SJCRH30 (cell line): Measurements from ENCODE around the gene BNIP3. TPM values are rescaled to one million over a fixed set of nuclear protein-coding genes. Genes with fewer than 3 reads are reported as not detected.

Source experiments
- DNase-seq, 2 experiments: peaks; one replicate each; pipeline ENCODE4 v3.0.0-alpha.2; 2015 to 2020
- H3K27ac ChIP-seq: fragments of 250-450 bp; sonication (Bioruptor Pico); 2 replicates; pipeline ENCODE4 v1.5.1; 2020; ENCODE audit warnings: mild to moderate bottlenecking, moderate library complexity
- H3K27me3 ChIP-seq: fragments of 250-450 bp; sonication (Bioruptor Pico); 2 replicates; pipeline ENCODE4 v1.5.1; 2020; ENCODE audit warnings: mild to moderate bottlenecking, moderate library complexity
- H3K36me3 ChIP-seq: fragments of 250-450 bp; sonication (Bioruptor Pico); 2 replicates; pipeline ENCODE4 v1.5.1; 2020; ENCODE audit warnings: mild to moderate bottlenecking, moderate library complexity
- H3K4me1 ChIP-seq: fragments of 250-450 bp; sonication (Bioruptor Pico); 2 replicates; pipeline ENCODE4 v1.5.1; 2020; ENCODE audit warnings: mild to moderate bottlenecking, moderate library complexity
- H3K4me3 ChIP-seq: fragments of 250-450 bp; sonication (Bioruptor Pico); 2 replicates; pipeline ENCODE4 v1.5.1; 2020; ENCODE audit warnings: mild to moderate bottlenecking, moderate library complexity
- H3K9me3 ChIP-seq: fragments of 250-450 bp; sonication (Bioruptor Pico); replicated peaks from 2 replicates; pipeline ENCODE4 v1.5.1; 2020; ENCODE audit warnings: mild to moderate bottlenecking, moderate library complexity
- total RNA-seq: library from RNA; depleted of rRNA; stranded (reverse); fragments of >200 nt; shearing (Covaris generic); gene quantifications from 2 replicates; pipeline ENCODE4 v1.2.3, GENCODE V29; 2014

Gene BNIP3
- total RNA-seq, 1 experiment from 2014 or later: 45.6 TPM

DNA sequence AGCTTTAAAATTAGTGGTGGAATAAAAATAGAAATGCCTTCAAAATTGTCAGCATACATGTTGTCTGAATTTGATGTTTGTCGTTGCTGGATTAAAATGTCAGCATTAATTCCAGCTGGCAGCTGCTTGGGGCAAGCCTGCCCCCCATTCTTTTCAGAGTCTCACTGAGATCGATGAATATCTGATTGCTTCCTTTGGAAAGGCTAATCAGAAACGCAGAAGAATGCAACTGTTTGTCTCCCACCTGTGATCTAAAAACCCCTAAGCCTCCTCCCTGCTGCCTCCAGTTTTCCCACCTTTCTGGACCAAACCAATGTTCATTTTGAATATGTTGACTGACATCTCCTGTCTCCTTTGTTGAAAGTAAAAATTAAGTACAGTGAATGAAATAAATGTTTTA is 27.9 kb upstream of the BNIP3 start:
- Histone ChIP-seq H3K4me1 (no peaks in the 10 kb centered on the region), H3K9me3 (no peaks in the 10 kb centered on the region), H3K36me3 (no peaks in the 10 kb centered on the region), H3K27ac (no peak overlapping the region), H3K4me3 (no peak overlapping the region), H3K27me3 (no peaks in the 10 kb centered on the region)
- no peak for DNase-seq

DNA sequence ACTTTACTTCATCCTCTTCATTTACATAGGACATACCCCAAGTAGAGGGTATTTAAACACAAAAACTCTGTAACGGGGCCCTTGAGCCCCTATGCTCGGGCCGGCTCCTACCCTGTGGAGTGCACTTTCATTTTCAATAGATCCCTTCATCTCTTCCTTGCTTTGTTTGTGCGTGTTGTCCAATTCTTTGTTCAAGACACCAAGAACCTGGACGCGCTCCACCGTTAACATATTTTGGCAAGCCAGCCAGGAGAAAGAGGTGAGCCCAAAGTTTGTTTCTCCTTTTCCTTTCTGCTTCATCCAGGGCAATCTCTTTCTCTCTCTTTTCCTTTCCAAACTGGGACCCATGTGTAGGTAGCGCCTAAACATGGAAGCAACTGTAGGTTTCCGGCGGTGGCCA is 26.0 kb upstream of the BNIP3 start:
- Histone ChIP-seq H3K27me3 (no peaks in the 10 kb centered on the region), H3K4me3 (no peak overlapping the region), H3K36me3 (no peaks in the 10 kb centered on the region), H3K4me1 (no peaks in the 10 kb centered on the region), H3K9me3 (no peaks in the 10 kb centered on the region), H3K27ac (no peak overlapping the region)
- no peak for DNase-seq

DNA sequence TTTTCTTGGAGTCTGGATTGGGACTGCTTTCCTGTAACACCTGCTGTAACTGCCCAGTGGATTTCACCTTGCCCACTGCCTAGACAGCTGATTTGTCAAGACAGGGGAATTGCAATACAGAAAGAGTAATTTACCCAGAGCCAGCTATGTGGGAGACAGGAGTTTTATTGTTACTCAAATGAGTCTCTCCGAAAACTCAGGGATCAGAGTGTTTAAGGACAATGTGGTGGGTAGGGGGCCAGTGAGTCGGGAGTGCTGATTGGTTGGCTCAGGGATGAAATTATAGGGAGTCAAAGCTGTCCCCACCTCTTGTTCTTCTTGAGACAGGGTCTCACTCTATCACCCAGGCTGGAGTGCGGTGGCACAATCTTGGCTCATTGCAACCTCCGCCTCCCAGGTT is 25.2 kb upstream of the BNIP3 start:
- DNase-seq: no peak
- H3K4me1 ChIP-seq: no peaks in the 10 kb centered on the region
- H3K36me3 ChIP-seq: no peaks in the 10 kb centered on the region

DNA sequence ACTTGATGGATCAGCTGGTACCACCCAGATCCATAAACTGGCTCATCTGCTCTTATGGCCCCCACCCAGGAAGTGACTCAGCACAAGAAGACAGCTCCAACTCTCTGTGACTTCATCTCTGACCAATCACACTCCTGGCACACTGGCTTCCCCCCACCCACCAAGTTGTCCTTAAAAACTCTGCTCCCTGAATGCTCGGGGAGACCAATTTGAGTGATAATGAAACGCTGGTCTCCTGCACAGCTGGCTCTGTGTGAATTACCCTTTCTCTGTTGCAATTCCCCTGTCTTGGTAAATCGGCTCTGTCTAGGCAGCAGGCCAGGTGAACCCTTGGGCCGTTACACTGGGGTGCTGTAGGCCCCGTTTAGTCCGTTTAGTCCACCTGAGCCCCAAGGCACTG is 23.4 kb upstream of the BNIP3 start:
- H3K4me3 ChIP-seq: no peak overlapping the region
- no peaks in the 10 kb centered on the region for H3K27me3 ChIP-seq
- DNase-seq: no peak
- H3K9me3 ChIP-seq: no peaks in the 10 kb centered on the region
- no peaks in the 10 kb centered on the region for H3K4me1 ChIP-seq
- no peaks in the 10 kb centered on the region for H3K36me3 ChIP-seq
- H3K27ac ChIP-seq: no peak overlapping the region

More for the DNA sequence above, 25.2 kb upstream of the BNIP3 start:
- H3K9me3 ChIP-seq: no peaks in the 10 kb centered on the region
- H3K27me3 ChIP-seq: no peaks in the 10 kb centered on the region
- no peak overlapping the region for H3K27ac ChIP-seq
- no peak overlapping the region for H3K4me3 ChIP-seq

DNA sequence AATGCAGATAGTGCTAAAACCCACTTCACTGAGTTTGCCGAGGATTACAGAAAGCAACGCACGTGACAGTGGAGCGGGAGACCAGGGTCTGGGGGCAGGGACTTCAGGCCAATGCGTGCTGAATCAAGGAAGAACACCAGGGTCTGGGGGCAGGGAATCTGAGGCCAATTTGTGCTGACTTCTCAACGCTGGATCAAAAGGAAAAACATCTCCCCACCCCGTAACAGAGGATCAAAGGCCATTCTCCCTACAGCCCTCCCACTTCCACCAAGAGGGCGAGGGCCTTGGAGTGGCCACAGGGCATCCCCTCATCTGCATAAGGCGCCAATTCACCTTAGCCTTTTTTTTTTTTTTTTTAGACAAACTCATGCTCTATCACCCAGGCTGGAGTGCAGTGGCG is 22.3 kb upstream of the BNIP3 start:
- no peak for DNase-seq
- Histone ChIP-seq H3K36me3 (no peaks in the 10 kb centered on the region), H3K27ac (no peak overlapping the region), H3K9me3 (no peaks in the 10 kb centered on the region), H3K4me3 (no peak overlapping the region), H3K27me3 (no peaks in the 10 kb centered on the region), H3K4me1 (no peaks in the 10 kb centered on the region)

DNA sequence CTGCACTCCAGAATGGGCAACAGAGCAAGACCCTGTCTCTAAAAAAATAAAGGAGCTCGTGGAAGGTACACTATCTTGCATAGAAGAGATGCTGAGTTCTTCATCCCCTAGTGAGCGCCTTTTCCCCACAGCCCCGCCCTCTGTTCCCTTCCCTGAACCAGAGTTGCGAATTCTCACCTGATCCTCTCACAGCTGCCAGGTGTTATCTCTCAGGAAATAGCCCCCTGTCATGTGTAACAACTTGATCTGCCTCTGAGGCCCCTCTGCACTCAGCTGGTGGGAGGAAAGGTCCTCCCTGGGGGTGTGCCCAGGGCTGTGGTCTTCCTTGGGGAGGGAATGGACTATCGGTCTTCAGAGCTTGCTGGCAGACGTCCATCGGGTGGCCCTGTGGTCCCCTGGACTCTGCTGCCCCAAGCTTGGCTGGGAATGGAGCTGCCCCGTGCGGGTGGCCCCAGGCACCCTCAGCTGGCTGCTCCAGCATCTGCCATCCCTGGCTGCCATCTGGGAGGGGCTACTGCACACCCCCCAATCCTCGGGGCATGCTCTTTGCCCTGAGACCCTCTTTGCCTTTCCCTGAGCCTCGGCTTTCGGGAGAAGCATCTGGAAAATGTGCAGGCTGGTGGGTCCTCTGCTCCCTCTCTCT is 21.7 kb upstream of the BNIP3 start:
- Histone ChIP-seq H3K36me3 (no peaks in the 10 kb centered on the region), H3K9me3 (no peaks in the 10 kb centered on the region), H3K4me1 (no peaks in the 10 kb centered on the region), H3K27ac (no peak overlapping the region), H3K4me3 (no peak overlapping the region), H3K27me3 (no peaks in the 10 kb centered on the region)
- DNase-seq: no peak

DNA sequence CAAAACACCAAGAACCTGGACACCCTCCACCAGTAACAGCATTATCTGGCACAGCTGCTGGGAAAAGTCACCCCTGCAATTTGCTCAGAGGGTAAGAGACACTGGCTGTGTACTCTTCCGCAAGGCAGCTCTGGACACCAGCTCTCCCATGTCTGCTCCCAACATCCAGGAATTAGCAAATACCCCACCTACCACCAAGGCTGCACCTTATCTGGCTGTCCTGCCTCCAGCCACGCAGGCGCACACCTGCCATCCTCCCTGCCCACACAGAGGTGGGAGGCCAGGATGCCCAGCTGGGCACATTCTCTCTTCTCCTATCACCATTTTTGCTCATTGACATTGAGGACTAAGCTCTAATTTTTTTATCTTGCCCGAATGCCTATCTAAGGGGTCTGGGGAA is 20.3 kb upstream of the BNIP3 start:
- Histone ChIP-seq H3K9me3 (no peaks in the 10 kb centered on the region), H3K27me3 (no peaks in the 10 kb centered on the region), H3K4me3 (no peak overlapping the region), H3K4me1 (no peaks in the 10 kb centered on the region), H3K27ac (no peak overlapping the region), H3K36me3 (no peaks in the 10 kb centered on the region)
- no peak for DNase-seq

DNA sequence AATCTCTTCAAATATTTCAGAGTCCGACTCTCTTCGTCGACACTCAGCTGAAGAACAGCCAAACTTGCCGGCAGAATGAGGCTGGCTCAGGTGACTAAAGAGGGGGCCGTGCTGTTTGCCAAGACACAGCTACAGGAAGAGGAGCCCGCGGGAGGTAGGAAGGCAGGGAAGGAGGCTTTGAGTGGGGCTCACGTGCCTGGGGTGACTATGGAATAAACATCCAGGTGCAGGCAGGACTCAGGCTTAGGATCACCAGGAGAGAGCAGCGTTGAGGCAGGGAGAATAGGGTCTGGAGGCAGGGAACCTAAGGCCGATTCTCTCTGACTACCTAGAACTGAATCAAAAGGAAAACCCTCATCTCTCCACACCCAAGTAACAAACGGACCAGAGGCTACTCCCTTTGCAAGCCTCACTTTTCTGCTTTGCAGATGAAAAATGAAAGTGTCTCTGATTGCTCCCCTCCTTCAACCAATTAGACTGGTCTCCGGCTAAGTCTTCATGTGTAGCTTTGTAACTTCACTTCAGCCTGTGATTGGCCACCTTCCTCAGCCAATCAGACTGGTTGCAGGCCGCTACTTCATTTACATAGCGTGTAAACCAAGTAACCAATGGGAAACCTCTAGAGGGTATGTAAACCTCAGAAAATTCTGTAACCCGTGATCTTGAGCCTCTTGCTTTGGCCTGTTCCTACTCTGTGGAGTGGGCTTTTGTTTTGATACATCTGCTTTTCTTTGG is 19.7 kb upstream of the BNIP3 start:
- DNase-seq: peak in 1 of 2 experiments; percentile 32

DNA sequence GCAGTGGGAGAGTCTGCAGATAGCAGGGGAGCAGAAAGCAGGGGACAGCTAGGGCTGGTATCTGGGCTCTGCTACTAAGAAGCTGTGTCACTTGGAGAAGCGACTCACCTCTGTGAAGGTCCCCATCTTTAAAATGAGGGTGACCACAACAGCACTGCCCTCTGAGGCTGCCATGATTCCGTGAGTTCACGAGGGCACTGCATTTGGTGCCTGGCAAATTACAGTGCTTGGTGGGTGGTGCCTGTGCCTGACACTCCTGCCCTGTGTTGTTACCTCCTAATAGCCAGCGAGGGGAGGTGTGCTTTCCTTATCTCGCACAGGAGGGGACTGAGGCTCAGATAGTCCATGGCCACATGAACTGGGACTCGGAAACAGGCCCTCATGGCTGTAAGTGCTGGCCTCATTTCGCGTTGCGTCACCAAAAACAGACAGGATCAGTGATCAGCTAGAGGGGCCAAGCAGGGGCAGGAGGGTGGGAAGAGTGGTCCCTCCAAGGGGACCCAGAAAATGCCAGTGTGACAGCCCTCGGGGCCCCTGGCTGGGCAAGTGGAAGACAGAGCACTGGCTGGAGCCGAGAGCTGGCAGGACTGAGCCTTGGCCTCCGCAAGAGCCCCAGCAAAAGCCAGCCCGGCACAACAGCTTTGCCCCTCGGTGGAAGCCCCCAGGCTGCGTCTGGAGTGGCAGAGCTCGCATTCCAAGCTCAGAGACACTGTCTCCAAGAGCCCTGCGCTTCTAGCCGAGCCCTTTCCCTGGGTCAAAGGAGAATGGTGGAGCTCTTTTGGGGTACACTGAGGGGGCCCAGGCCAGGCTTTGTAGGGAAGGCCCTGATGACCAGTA is 17.3 kb upstream of the BNIP3 start:
- DNase-seq: no peak
- H3K9me3 ChIP-seq: no peaks in the 10 kb centered on the region
- H3K27ac ChIP-seq: no peak overlapping the region
- no peaks in the 10 kb centered on the region for H3K36me3 ChIP-seq
- H3K27me3 ChIP-seq: no peaks in the 10 kb centered on the region
- H3K4me3 ChIP-seq: no peak overlapping the region
- H3K4me1 ChIP-seq: no peaks in the 10 kb centered on the region

More for the DNA sequence above, 19.7 kb upstream of the BNIP3 start:
- H3K27me3 ChIP-seq: no peaks in the 10 kb centered on the region
- no peaks in the 10 kb centered on the region for H3K4me1 ChIP-seq
- H3K27ac ChIP-seq: no peak overlapping the region
- H3K4me3 ChIP-seq: no peak overlapping the region
- H3K36me3 ChIP-seq: no peaks in the 10 kb centered on the region
- no peaks in the 10 kb centered on the region for H3K9me3 ChIP-seq

DNA sequence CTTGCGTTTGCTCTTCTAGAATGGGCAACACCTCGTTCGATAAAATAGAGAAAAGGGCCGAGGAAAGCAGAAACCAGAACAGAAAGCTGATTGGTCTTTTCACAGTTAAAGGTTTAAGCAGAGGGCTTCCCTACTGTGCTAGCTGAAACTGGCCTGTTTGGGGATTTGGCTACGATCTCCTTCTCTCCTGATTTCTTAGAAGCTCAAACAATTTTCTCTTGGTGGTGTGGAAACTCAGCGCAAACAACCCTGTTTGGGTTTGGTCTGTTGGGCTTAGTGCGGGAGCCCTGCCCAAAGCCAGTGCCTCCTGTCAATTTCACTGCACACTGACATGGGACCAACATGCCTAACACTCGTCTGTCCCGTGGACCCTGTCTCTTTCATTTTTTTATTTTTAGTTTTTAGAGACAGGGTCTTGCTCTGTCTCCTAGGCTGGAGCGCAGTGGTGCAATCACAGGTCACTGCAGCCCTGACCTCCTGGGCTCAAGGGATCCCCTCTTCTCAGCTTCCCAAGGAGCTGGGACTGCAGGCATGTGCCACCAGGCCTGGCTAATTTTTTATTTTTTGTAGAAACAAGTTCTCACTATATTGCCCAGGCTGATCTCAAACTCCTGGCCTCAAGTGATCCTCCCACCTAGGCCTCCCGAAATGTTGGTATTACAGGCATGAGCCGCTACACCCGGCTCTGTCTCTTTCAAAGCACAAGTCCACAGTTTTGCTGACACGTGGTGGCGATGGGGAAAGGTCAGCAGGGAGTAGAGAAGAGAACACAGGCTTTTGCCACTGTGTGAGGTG is 16.5 kb upstream of the BNIP3 start:
- Histone ChIP-seq H3K4me3 (no peak overlapping the region; the same call in 1 of the 2 replicates), H3K36me3 (no peaks in the 10 kb centered on the region), H3K27ac (no peak overlapping the region), H3K9me3 (no peaks in the 10 kb centered on the region), H3K4me1 (no peaks in the 10 kb centered on the region), H3K27me3 (no peaks in the 10 kb centered on the region)
- DNase-seq: no peak

DNA sequence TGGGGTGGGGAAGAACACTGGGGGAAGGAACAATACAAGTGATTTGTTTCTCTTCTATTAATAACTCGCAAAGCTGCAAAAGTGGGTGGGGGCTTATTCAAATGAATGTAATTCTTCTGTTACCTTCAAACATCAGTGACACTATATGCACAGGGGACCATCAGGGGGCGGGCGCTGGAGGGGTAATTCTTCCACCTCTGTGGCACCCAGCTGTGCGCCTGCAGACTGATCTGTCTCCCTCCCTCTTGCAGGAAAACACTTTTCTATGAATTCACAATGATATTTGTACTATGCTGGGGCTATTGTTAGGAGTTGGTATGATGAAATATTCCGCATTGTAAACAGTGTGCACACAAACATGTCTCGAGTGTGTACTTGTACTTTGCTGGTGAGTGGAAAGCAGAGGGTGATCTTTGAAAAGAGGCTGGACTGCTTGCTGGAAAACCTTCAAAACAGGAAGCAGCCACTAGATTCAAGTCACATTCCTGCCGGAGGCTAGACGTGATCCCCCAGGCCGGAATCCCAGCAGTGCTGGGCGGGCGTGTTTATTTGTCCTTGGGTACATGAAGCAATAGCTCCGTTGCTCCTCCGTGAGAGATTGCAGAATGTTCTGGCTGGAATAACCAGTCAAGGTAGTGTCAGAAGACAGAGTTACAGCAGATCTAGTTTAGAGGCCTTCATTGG is 15.8 kb upstream of the BNIP3 start:
- no peaks in the 10 kb centered on the region for H3K36me3 ChIP-seq
- H3K9me3 ChIP-seq: no peaks in the 10 kb centered on the region
- no peak overlapping the region for H3K27ac ChIP-seq
- H3K4me1 ChIP-seq: no peaks in the 10 kb centered on the region
- peak; percentile 27 to 28 for DNase-seq
- no peak overlapping the region; the same call in 1 of the 2 replicates for H3K4me3 ChIP-seq
- no peaks in the 10 kb centered on the region for H3K27me3 ChIP-seq

DNA sequence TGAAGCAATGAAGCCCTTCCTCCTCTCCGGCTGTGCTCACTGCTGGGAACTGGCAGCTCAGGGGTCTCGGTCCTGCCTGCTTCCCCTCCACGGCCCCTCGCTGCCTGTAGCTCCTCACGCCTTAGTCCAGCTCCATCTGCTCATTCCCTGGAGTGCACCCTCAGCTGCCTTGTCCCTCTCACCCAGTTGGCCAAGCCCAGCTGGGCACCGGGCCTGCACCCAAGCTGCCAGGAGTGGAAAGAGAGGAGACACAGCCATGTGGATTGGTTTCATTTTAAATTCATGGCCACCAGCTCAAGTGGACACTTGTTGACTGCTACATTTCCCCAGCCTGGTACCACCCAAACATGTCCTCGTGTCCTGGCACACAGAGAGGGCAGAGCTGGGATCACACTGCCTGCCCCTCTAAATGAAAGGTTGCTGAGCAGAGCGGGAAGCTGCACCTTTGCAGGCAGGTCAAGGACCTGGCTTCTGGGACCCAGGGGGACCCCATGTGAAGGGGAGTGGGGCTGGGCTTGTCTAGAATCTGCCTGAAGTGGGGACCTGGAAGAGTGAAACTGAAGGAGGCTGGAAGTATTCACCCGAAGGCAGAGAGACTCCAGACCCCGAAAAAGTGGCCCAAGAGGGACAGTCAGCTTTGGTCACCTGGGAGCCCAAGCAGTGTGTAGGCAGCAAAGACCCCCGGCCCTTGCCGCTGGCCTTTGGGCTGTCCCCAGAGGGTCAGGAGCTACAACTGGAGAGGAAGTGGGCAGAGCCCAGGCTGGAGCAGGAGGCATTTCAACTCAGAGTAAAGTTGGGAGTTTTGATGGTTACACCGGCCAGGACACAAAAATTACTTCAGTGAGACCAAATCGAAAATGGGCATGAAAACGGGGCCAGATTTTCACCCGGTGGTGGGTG is 15.0 kb upstream of the BNIP3 start:
- Histone ChIP-seq H3K36me3 (no peaks in the 10 kb centered on the region), H3K4me3 (no peak overlapping the region), H3K9me3 (no peaks in the 10 kb centered on the region), H3K4me1 (no peaks in the 10 kb centered on the region), H3K27me3 (no peaks in the 10 kb centered on the region), H3K27ac (no peak overlapping the region)
- DNase-seq: no peak

DNA sequence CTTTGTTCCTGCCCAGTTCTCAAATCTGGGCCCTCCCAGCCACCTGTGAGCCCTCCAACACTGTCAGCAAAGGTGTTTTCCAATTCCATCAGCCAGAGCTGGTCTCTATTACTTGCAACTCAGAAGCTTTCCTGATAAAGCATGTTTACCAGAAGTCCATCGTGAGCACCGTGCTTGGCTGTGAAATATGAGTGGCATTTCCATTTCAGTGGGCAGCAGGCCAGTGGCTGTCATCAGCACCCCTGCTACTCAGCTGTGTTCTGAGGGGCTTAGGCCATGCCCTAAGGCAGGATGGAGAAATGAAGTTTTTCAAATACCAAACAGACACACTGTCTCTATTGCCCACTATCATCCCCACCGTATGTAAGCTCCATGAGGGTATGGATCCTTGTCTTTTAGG is 12.7 kb upstream of the BNIP3 start:
- H3K27ac ChIP-seq: no peak overlapping the region
- no peaks in the 10 kb centered on the region for H3K9me3 ChIP-seq
- no peaks in the 10 kb centered on the region for H3K4me1 ChIP-seq
- no peaks in the 10 kb centered on the region for H3K27me3 ChIP-seq
- DNase-seq: no peak
- no peak overlapping the region for H3K4me3 ChIP-seq
- no peaks in the 10 kb centered on the region for H3K36me3 ChIP-seq
